GM19324 (cell line): ENCODE results near the gene RFX2.
"Not testable (repeated sequence)": the region's sequence is repeated elsewhere in the genome, so short reads cannot be mapped to it uniquely, and the experiment has no call there.

Experiments
- ATAC-seq: cut with Tn5 transposase; IDR thresholded peaks from one replicate; pipeline ENCODE4 v1.9.1; 2021; ENCODE audit warnings: mild to moderate bottlenecking, moderate library complexity; ENCODE audit not compliant: unreplicated experiment, low FRiP score

Gene RFX2

DNA sequence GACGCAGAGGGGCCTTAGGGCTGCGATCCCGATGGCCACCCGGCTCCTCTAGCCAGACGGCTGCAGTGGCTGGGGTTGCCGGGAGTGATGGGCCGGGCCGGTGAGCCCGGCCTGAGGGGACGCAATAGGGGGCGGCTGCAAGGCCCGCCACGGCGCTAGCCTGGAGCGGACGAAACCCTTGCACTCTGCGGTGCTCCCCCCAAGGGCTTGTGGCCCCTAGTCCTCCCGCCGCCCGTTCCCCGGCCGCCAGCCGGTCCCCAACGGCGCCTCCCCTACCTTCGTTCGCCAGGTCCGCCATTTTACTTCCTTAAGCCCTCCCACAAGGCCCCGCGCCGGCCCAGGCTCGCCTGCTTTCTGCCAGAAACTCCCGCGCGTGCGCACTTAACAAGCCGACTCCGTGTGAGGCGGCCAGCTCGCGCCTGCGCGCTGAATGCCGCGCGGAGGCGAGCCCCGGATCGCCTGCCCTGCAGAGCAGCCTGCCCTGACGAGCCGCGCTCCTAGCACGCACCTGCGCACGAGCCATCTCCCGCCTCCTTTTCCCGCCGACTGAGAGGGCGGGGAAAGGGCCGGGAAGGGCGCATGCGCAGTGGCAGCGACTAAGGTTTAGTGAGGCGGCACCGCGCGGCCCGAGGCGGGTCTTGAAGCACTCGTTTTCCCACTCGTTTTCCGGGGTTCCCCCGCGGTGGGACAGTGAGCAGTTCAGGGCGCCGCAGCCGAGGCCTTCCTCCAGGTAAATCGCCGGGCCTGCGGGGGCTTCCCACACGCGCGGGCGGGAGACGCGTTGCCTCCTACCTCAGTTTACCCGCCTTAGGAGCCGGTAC is 132.3 kb downstream of the RFX2 start, which contains the start of gene RANBP3:
RANBP3 (minus strand) TSS at position 356 of the 821 bp plus-strand sequence; CDS start at position 298, 58 bp downstream.
- peak; percentile 97 for ATAC-seq

- peak; percentile 14 for ATAC-seq
Observed at GRCh38 chr19:5977222-5977784, 133.0 kb downstream of the RFX2 start.

DNA sequence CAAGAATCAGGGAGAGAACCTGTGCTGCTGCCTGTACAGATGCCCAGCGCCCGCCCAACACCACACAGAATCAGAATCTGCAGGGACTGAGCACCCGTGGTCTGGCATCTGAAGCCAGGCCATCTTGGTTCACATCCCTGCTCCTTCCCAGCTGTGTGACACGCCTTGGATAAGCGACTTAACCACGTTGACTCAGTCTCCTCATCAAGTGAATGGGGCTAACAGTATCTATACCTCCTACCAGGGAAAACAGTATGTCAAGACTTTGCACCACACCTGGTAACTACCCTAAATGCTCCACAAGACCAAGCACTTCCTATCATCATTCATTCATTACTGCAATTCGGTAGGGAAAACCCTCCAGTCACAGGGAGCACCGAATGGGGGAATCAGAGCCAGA is 133.5 kb downstream of the RFX2 start:
- no peak for ATAC-seq

DNA sequence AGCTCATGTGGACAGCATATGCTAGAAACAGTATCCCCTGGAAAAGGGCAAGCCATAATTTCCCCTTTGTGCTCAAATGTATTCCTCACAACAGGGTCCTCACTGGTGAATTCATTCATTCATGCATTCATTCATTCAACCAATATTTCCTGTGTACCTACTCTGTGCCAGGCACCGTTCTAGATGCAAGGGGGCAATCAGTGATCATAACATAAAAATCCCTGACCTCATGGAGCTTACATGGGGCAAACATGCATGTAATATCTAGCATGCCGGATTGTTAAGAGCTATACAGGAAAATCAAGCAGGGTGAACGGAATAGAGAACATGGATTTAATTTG is 134.9 kb downstream of the RFX2 start:
- ATAC-seq = no peak

DNA sequence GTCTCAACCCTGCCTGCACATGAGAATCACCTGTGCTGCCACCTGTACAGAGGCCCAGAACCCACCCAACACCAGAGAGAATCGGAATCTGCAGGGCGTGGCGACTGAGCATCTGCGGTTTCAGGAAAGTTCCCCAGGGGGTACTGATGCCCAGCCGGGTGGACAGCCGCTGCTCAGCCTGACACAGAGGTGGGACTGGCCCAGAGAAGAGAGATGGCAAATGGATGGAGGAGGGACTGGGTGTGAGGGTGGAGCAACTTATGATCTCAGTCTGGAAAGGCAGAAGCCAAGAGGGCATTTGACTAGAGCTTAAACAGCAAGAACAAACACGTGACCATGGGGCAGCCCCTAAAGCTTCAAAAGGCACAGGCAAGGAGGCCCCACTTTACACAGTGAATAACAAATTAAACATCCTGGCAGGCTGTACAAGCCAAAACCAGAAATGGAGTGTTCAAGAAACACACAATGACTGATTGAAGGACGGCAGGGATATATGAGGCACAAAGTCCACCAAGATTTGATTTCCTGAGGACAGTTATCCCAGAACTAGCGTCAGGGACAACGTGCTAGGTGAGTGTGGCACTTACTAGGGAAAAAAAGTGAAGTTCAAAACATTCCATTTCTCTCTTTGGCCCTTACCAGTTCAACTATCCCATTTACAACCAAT is 135.4 kb downstream of the RFX2 start:
- no peak for ATAC-seq

DNA sequence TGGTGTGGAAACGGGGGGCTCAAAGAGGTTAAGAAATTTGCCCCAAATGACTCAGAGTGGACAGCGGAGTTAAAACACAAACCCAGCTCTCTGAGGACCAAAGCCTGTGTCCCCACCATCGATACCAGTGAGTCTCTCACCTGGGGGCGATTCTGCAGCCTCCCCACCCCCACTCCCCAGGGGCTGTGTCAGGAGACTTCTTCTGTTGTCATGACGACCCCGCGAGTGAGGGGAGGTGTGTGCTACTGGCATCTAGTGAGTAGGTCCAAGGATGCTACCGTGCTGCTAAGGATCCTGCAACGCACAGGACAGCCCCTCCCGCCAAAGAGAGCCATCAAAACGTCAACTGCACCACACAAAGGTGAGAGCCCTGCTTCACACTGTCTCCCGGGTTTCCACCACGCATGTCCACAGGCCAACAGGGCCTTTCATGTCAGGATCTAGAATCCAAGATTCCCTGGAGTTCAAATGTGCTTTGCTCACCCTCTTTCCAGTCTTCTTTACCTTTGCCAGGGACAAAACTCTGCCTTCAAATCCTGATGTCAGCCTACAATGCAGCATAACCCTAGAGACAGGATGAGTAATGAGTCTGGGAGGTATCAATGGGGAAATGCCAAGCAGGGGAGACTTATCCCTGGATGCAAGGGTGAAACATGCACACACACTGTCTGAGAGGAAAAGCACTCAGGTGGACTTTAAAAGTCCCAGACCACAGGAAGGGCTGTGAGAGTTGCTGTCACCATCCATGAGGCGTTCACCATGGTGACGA is 136.2 kb downstream of the RFX2 start:
- ATAC-seq = no peak

DNA sequence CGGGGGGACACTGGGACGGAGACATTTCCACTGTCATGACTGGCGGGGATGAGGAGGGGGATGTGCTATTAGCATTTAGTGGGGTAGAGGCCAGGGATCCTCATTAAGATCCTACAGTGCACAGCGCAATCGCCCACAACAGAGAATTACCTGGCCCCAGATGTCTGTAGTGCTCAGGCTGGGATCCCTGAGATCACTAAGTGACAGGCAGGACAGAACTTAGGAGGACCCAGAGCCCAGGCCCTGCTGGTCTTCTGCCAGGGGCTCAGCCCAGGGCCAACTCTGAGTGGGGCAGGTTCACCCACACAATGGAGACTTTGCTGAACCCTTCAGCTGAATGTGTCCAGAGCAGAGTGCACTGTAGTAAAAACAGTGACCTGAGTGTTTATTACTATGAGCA is 136.9 kb downstream of the RFX2 start:
- ATAC-seq = no peak

DNA sequence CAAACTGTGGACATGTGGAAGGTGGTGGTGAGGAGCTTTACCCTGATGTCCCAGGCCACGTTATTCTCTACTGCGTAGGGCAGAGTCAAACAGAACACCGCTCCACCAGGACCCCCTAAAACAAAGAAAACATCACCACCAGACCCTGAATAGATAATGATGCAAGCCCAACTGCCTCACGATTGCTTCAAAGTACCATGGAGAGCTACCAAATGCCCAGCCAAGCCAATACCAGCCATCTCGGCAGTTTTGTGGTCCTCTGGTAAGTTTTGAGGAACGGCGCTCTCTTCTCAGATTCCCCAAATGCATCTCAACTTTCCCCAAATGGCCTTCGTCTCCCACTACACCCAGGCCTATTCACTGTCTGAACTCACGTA is 138.0 kb downstream of the RFX2 start:
- ATAC-seq = no peak

DNA sequence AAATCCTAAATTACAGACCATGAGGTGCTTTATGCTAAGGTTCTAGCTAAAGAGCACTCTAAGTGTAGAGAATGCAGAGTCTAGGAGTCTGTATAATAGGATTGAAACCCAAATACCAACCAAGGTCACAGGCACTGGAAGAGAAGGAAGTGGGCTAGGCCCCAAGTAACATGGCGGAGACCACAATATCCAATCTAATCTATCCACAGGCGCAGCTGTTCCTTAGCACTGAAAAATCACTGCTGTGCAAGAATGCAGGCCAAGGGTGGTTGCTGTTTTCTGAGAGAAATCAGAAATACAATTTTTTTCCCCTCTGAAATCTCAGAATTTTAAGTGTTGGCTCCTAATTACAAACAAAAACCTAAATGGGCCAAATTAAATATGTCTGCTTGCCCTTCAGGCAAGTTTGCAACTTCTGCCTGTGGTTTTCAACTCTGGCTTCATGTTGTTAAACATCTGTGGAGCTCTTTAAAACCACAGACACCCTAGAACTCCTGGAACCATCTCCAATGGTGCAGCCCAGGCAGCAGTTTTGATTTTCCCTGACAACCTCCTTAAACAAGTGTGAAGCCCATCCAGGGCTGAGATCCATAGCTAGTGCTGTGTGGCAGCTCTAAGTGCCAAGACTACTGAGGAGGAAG is 138.5 kb downstream of the RFX2 start:
- no peak for ATAC-seq

DNA sequence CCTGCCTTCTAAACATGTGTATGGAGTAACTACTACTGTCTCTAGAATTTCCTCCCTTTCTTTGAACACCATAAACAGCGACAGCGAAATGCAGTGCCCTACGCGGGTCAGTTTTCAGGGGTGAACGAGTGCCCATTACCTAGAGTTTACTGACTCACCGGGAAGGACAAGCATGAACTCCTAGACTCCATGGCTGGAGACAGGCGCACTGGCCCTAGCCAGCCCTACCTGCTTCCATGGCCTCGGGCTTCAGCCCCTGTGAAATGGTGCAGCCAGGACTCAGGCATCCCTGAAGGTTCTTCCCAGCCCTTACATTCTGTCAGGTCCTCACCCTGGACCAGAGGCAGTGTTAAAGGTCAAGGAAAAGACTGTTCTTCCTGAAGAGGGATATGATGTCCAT is 140.8 kb downstream of the RFX2 start:
- ATAC-seq = no peak

DNA sequence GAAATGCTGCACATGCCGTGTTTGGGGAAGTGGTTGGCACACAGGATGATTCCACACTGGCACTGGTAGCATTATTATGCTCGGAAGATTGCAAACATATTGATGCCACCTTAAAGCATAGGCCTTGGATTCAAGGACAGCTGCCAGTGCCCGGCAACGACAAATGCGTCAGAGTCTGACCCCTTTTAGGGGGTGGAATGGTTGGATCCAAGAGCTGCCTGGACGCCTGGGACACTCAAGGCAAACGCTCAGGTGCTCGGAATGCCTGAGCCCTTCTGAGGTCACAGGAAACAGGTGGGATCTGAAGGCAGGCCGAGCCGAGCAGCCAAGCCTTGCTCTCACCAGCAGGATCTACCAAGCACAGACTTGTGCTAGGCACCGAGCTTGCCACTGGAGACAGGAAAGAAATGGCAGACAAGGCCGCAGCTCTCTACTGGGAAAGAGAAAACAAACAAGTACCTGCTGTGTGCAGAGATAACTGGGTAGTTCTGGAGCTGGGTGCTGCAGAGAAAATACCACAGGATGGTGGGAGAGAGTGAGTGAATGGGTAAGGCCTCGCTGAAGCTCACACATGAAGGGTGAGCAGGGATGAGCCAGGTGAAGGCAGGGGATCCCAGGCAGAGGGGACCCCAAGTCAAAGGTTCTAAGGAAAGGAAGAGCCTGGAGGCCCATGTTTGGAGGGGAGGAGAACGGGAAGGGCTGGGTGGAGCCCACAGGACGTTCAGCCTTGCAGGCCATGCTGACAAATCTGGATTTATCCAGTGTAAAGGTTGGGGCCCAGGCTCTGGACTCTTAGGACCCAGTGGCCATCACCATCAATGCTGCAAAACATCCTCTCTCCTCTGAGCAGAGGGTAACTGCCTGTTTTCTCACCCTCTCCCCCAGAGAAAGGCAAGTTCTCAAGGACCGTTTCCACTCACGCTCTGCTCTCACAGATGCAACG is 141.6 kb downstream of the RFX2 start:
- no peak for ATAC-seq

DNA sequence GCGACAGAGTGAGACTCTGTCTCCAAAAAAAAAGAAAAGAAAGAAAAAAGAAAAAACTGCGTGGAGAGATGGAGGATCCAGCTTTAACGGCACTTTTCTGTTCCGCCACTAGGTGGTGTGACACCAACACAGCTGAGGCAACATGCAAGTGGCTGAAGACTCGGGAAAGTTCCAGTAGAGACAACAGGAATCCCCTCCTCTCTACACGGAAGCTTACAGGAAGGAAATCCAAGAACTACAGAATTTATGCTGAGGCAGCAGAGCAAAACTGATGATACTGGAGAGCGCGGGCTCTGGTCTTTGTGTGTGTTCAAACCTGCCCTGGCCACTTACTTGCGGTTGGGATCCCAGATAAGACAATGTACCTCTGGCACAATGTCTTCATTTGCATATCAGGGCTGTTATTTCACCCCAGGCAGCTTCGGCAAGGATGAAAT is 142.3 kb downstream of the RFX2 start:
- ATAC-seq = no peak

- no peak for ATAC-seq
Observed at GRCh38 chr19:5967571-5967970, 142.7 kb downstream of the RFX2 start.

- ATAC-seq = no peak
Observed at GRCh38 chr19:5966941-5967340, 143.4 kb downstream of the RFX2 start.

GRCh38 chr19:5966215-5966614 is 144.1 kb downstream of the RFX2 start:
- no peak for ATAC-seq

DNA sequence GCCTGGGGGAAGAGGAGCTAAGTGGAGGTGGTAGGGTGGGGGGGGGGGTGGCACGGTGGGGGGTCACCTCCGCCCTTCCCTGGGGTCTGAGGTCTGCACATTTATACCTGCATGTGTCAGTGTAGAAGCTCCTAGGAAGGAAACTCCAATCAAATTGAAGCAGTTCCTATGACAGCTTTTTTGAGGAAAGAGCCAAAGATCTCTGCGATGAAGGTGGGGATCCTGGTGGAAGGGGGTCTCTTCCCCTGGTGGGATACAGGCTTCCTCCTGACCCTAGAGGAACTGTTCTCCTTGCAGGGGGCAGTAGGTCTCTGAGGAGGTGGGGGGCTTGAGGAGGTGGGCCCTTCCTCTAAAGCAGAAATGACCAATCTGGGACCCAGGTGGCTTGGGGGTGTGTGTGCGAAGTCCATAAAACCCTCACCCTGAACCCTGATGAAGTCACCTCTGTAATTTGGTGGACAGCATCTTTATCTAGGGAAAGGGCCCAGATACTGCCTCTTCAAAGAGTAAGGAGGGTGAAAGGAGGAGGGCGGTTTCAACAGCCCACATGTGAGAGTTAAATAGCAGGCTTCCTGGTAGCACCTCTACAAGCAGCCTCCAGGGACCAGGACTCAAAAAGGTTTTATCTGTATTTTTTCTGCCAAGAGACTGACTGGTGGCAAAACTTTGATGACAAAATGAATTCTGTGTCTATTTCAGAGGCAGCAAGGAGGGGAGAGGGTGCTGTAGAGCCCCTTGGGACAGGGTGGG is 145.3 kb downstream of the RFX2 start:
- ATAC-seq = no peak

- ATAC-seq = no peak
Observed at GRCh38 chr19:5963855-5964254, 146.4 kb downstream of the RFX2 start.

- not testable (repeated sequence) for ATAC-seq
Observed at GRCh38 chr19:5963259-5963658, 147.0 kb downstream of the RFX2 start.
